LoVo (cell line): Measurements from ENCODE around the gene RGMB.

Experiments used
- DNase-seq: peaks from one replicate; pipeline ENCODE4 v3.0.0-alpha.2; 2016; ENCODE audit warnings: low spot score

Gene RGMB

GRCh38 chr5:98785244-98785643 lies 11.8 kb downstream of the RGMB start:
- DNase-seq: no peak

- no peak for DNase-seq
Observed at GRCh38 chr5:98786191-98786853, 12.9 kb downstream of the RGMB start.

GRCh38 chr5:98787131-98787719 lies 13.8 kb downstream of the RGMB start:
- no peak for DNase-seq

GRCh38 chr5:98789029-98789428 lies 15.6 kb downstream of the RGMB start:
- DNase-seq: no peak

- DNase-seq: no peak
Observed at GRCh38 chr5:98791001-98791519, 17.6 kb downstream of the RGMB start.

- no peak for DNase-seq
Observed at GRCh38 chr5:98791898-98792580, 18.6 kb downstream of the RGMB start.

GRCh38 chr5:98793223-98793622 lies 19.8 kb downstream of the RGMB start:
- DNase-seq: no peak

GRCh38 chr5:98794001-98794400 lies 20.5 kb downstream of the RGMB start:
- DNase-seq: no peak

- DNase-seq: no peak
Observed at GRCh38 chr5:98794414-98795080, 21.1 kb downstream of the RGMB start.

- no peak for DNase-seq
Observed at GRCh38 chr5:98795243-98795642, 21.8 kb downstream of the RGMB start.

- peak; percentile 39 for DNase-seq
Observed at GRCh38 chr5:98796197-98796972, 22.9 kb downstream of the RGMB start.

- no peak for DNase-seq
Observed at GRCh38 chr5:98798371-98798770, 24.9 kb downstream of the RGMB start.

GRCh38 chr5:98798847-98799246 lies 25.4 kb downstream of the RGMB start:
- DNase-seq: no peak

GRCh38 chr5:98804066-98804465 lies 30.6 kb downstream of the RGMB start:
- DNase-seq: no peak

- no peak for DNase-seq
Observed at GRCh38 chr5:98805070-98805469, 31.6 kb downstream of the RGMB start.

- DNase-seq: no peak
Observed at GRCh38 chr5:98807806-98808205, 34.3 kb downstream of the RGMB start.

GRCh38 chr5:98810206-98810605 lies 36.7 kb downstream of the RGMB start:
- no peak for DNase-seq

- no peak for DNase-seq
Observed at GRCh38 chr5:98813755-98814154, 40.3 kb downstream of the RGMB start.

GRCh38 chr5:98816582-98817222 lies 43.2 kb downstream of the RGMB start:
- peak; percentile 43 for DNase-seq

- no peak for DNase-seq
Observed at GRCh38 chr5:98825582-98826375, 52.3 kb downstream of the RGMB start.

- DNase-seq: peak; percentile 66
Observed at GRCh38 chr5:98827161-98827560, 53.7 kb downstream of the RGMB start.
